GM12878 (cell line): ENCODE results near the gene EFCAB13. TPM values are rescaled to one million over a fixed set of nuclear protein-coding genes. Genes with fewer than 3 reads are reported as not detected.

Experiments
- ATAC-seq: fragments of 200-7000 bp; cut with Tn5 transposase; 3 replicates; pipeline ENCODE4 v1.9.1; 2020; ENCODE audit warnings: mild to moderate bottlenecking, moderate library complexity
- BruUV-seq: library from RNA; stranded (reverse); fragments of 400-500 nt; replicated peaks from 2 replicates; lab custom pipeline; 2021; lab: Mats Ljungman, UMichigan
- CTCF ChIA-PET: fragments of 300-600 bp; sonication (Branson Sonifier 250); formaldehyde crosslinking; extraction: SDS; loops from one replicate; lab custom pipeline; 2021; ENCODE audit warnings: inconsistent platforms; lab: Yijun Ruan, JAX
- POLR2A ChIA-PET: fragments of 350-600 bp; formaldehyde crosslinking; extraction: SDS; loops from one replicate; lab custom pipeline; 2021; ENCODE audit warnings: inconsistent platforms; lab: Charles Lee
- RAD21 ChIA-PET: fragments of 300-600 bp; sonication (Branson Sonifier 250); formaldehyde crosslinking; loops from one replicate; lab custom pipeline; 2023; ENCODE audit warnings: antibody characterized with exemption; ENCODE audit not compliant: unreplicated experiment; lab: Charles Lee
- SMC1A ChIA-PET: fragments of 300-600 bp; sonication (Branson Sonifier 250); formaldehyde crosslinking; loops from one replicate; lab custom pipeline; 2023; ENCODE audit not compliant: unreplicated experiment, uncharacterized antibody; lab: Charles Lee
- DNase-seq: peaks from one replicate; pipeline ENCODE4 v3.0.0-alpha.2; 2011; ENCODE audit warnings: low read depth, low spot score
- FAIRE-seq: peaks from 3 replicates; lab custom pipeline; 2011; peaks lifted over from hg19 to GRCh38; lab: Jason Lieb, UNC
- H2AFZ ChIP-seq: 2 replicates; pipeline ENCODE4 v1.6.0; 2011; ENCODE audit warnings: low read depth, low read length, control low read depth; ENCODE audit not compliant: control insufficient read depth
- H3K27ac ChIP-seq: 2 replicates; pipeline ENCODE4 v1.5.1; 2011; ENCODE audit warnings: control low read depth; ENCODE audit not compliant: control insufficient read depth, insufficient read depth
- H3K27me3 ChIP-seq, 2 experiments: replicated peaks in 1 of 2; 2 replicates each; pipeline versions ENCODE4 v1.6.0 to v1.6.1; 2011; ENCODE audit warnings: low read length in 1 of 2; ENCODE audit not compliant: control insufficient read depth in 2 of 2, insufficient read depth in 2 of 2
- H3K36me3 ChIP-seq, 2 experiments: 2 replicates each; pipeline ENCODE4 v1.5.1; 2011; ENCODE audit warnings: low read length in 1 of 2; ENCODE audit not compliant: control insufficient read depth in 2 of 2, insufficient read depth in 2 of 2
- H3K4me1 ChIP-seq: 2 replicates; pipeline ENCODE4 v1.6.1; 2011; ENCODE audit warnings: mild to moderate bottlenecking, low read length, moderate library complexity, mixed read lengths; ENCODE audit not compliant: control insufficient read depth, insufficient read depth
- H3K4me2 ChIP-seq: 2 replicates; pipeline ENCODE4 v1.6.0; 2011; ENCODE audit warnings: control low read depth; ENCODE audit not compliant: control insufficient read depth, insufficient read depth
- H3K4me3 ChIP-seq: fragments of 200-600 bp; sonication (generic); 2 replicates; pipeline ENCODE4 v1.5.1; 2016
- H3K79me2 ChIP-seq: 2 replicates; pipeline ENCODE4 v1.6.0; 2011; ENCODE audit warnings: low read length; ENCODE audit not compliant: control insufficient read depth, insufficient read depth
- H3K9ac ChIP-seq: 2 replicates; pipeline ENCODE4 v1.8.0; 2011; ENCODE audit warnings: low read length, control low read depth, mixed read lengths; ENCODE audit not compliant: control insufficient read depth, insufficient read depth
- H3K9me3 ChIP-seq: replicated peaks from 3 replicates; pipeline ENCODE4 v1.5.1; 2011; ENCODE audit warnings: mild to moderate bottlenecking, low read length; ENCODE audit not compliant: control insufficient read depth, insufficient read depth
- H4K20me1 ChIP-seq: 2 replicates; pipeline ENCODE4 v1.6.0; 2011; ENCODE audit not compliant: control insufficient read depth, insufficient read depth
- ASH2L ChIP-seq: fragments of 300-600, 200-600 bp; sonication (generic); IDR thresholded peaks from 2 replicates; pipeline ENCODE4 v1.6.1; 2017; ENCODE audit warnings: low read depth, mild to moderate bottlenecking, borderline replicate concordance
- LARP7 ChIP-seq: fragments of 450-650 bp; IDR thresholded peaks from 2 replicates; pipeline ENCODE4 v1.6.1; 2017; ENCODE audit warnings: mild to moderate bottlenecking
- MEF2A ChIP-seq: IDR thresholded peaks from 2 replicates; pipeline ENCODE4 v1.6.1; 2011; ENCODE audit warnings: low read depth, mild to moderate bottlenecking, low read length, moderate library complexity; ENCODE audit not compliant: insufficient read depth
- RAD21 ChIP-seq: IDR thresholded peaks from 2 replicates; pipeline ENCODE4 v1.6.1; 2011; ENCODE audit warnings: mild to moderate bottlenecking, low read depth, low read length, moderate library complexity; ENCODE audit not compliant: insufficient read depth
- RUNX3 ChIP-seq: IDR thresholded peaks from 2 replicates; pipeline ENCODE4 v1.6.1; 2012; ENCODE audit warnings: low read length, inconsistent platforms
- WGBS: methylation state at CpG from one replicate; pipeline ENCODE4 v1.1.6; 2016; ENCODE audit warnings: low lambda C conversion rate; ENCODE audit not compliant: insufficient replicate concordance, insufficient coverage; ENCODE audit errors: missing lambda C conversion rate; 5-methylcytosine and 5-hydroxymethylcytosine counted together
- in situ Hi-C: fragments of 300-500 bp; cut with MboI; formaldehyde crosslinking; loops from 9 replicates; pipeline ENCODE4 v1.14.3; 2018; ENCODE audit warnings: mixed read lengths
- intact Hi-C: fragments of 100-400 bp; cut with micrococcal nuclease; formaldehyde crosslinking; loops from one replicate; pipeline ENCODE4 v1.14.2; 2022; ENCODE audit not compliant: unreplicated experiment
- polyA plus RNA-seq, 11 experiments: library from polyadenylated mRNA; depleted of rRNA in 4 of 11; unstranded in 6 of 11; stranded (reverse) in 5 of 11; fragments of >200 nt; fragmentation: Nextera tagmentation in 4 of 11; fragmentation: Illumina TruSeq in 1 of 11; extraction: Ambion mirVana in 4 of 11; extraction: Trizol in 1 of 11; gene quantifications; 1 replicate in 1 of 11; 2 replicates in 10 of 11; pipeline versions ENCODE4 v1.2.1 to v1.2.3, GENCODE V29; 2011 to 2016; ENCODE audit warnings: inconsistent platforms in 2 of 11, missing spikeins in 2 of 11, low read depth in 1 of 11
- total RNA-seq, 4 experiments: library from RNA; depleted of rRNA in 3 of 4; stranded (reverse); fragments of >200 nt in 3 of 4; fragmentation: Illumina TruSeq in 1 of 4; extraction: Trizol in 1 of 4; gene quantifications; 2 replicates each; pipeline versions ENCODE4 v1.2.1 to v1.2.3, GENCODE V29; 2013 to 2021
- TF ChIP-seq, protein P1 (sequence below), 3 experiments: IDR thresholded peaks in 2 of 3; conservative IDR thresholded peaks in 1 of 3; 2 replicates each; pipeline ENCODE4 v1.5.1; 2011; ENCODE audit warnings: low read depth in 3 of 3, low read length in 3 of 3, mild to moderate bottlenecking in 3 of 3, control low read depth in 2 of 3, moderate library complexity in 2 of 3, inconsistent platforms in 1 of 3, mixed read lengths in 1 of 3; ENCODE audit not compliant: control insufficient read depth in 2 of 3, insufficient read depth in 1 of 3; ENCODE audit errors: extremely low read depth in 1 of 3
- TF ChIP-seq, protein P2 (sequence below): fragments of 450-650 bp; IDR thresholded peaks from 2 replicates; pipeline ENCODE4 v1.6.1; 2016; ENCODE audit warnings: mild to moderate bottlenecking, moderate library complexity, borderline replicate concordance

EFCAB13 gene
- total and polyA plus RNA-seq, 10 of the 15 experiments (the other 5 are each of a cell fraction or from before 2014, with no cell fraction given), result 0.90 to 8.7 (median 5.0) TPM

DNA sequence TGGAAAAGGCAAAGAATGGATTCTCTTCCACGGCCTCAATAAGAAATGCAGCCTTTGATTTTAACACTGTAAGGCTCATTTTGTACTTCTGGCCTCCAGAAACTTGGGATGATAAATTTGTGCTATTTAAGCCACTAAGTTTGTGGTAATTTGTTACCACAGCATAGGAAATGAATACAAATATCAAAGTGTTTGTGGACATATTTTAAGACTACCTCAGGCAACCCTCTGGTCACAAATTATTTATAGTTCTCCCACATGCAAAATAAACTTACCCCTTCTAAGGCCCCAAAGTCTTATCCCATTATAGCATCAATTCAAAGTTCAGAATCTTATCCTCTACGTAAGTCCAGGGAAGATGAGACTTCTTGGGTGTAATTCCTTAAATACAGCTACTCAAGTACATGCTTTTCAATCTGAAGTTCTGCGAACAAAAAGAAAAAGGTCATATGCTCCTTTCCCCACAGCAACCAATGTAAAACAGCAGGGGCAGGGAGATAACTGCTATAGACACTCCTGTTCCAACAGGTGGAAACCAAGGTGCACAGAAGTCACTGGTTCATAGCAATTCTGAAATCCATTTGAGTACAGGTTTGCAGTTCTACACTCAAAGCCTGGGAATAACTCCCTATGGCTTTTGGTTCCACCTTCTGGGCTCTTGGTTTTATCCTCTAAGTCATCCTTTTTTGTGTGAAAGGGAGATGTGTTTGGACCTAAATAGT lies 5.4 kb upstream of the EFCAB13 start:
- TF ChIP-seq, protein P1, sequence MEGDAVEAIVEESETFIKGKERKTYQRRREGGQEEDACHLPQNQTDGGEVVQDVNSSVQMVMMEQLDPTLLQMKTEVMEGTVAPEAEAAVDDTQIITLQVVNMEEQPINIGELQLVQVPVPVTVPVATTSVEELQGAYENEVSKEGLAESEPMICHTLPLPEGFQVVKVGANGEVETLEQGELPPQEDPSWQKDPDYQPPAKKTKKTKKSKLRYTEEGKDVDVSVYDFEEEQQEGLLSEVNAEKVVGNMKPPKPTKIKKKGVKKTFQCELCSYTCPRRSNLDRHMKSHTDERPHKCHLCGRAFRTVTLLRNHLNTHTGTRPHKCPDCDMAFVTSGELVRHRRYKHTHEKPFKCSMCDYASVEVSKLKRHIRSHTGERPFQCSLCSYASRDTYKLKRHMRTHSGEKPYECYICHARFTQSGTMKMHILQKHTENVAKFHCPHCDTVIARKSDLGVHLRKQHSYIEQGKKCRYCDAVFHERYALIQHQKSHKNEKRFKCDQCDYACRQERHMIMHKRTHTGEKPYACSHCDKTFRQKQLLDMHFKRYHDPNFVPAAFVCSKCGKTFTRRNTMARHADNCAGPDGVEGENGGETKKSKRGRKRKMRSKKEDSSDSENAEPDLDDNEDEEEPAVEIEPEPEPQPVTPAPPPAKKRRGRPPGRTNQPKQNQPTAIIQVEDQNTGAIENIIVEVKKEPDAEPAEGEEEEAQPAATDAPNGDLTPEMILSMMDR (IDR thresholded peaks at IDR 0.05 in 2 of 3, conservative IDR thresholded peaks at IDR 0.05 in 1 of 3; ENCODE audit: control insufficient read depth in 2 of 3, extremely low read depth in 1 of 3, insufficient read depth in 1 of 3, low read depth in 3 of 3, low read length in 3 of 3), result peak in 1 of 3 experiments; percentile 17; a peak in 1 of 6 replicates
- TF ChIP-seq ASH2L, result no peak
- TF ChIP-seq, protein P2, sequence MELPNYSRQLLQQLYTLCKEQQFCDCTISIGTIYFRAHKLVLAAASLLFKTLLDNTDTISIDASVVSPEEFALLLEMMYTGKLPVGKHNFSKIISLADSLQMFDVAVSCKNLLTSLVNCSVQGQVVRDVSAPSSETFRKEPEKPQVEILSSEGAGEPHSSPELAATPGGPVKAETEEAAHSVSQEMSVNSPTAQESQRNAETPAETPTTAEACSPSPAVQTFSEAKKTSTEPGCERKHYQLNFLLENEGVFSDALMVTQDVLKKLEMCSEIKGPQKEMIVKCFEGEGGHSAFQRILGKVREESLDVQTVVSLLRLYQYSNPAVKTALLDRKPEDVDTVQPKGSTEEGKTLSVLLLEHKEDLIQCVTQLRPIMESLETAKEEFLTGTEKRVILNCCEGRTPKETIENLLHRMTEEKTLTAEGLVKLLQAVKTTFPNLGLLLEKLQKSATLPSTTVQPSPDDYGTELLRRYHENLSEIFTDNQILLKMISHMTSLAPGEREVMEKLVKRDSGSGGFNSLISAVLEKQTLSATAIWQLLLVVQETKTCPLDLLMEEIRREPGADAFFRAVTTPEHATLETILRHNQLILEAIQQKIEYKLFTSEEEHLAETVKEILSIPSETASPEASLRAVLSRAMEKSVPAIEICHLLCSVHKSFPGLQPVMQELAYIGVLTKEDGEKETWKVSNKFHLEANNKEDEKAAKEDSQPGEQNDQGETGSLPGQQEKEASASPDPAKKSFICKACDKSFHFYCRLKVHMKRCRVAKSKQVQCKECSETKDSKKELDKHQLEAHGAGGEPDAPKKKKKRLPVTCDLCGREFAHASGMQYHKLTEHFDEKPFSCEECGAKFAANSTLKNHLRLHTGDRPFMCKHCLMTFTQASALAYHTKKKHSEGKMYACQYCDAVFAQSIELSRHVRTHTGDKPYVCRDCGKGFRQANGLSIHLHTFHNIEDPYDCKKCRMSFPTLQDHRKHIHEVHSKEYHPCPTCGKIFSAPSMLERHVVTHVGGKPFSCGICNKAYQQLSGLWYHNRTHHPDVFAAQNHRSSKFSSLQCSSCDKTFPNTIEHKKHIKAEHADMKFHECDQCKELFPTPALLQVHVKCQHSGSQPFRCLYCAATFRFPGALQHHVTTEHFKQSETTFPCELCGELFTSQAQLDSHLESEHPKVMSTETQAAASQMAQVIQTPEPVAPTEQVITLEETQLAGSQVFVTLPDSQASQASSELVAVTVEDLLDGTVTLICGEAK, result no peak
- TF ChIP-seq RAD21, result peak; percentile 18; the same call in 1 of the 2 replicates
- TF ChIP-seq MEF2A, result peak; percentile 50; the same call in 1 of the 2 replicates
- TF ChIP-seq RUNX3, result peak; percentile 71
- no peak for TF ChIP-seq LARP7
- H2AFZ ChIP-seq, result no peak overlapping the region
- FAIRE-seq, result no peak
- no peak overlapping the region for H3K4me3 ChIP-seq
- H3K9me3 ChIP-seq, result peaks cover 1% of the 10 kb centered on the region; the same call in 2 of the 3 replicates
- H4K20me1 ChIP-seq, result no peaks in the 10 kb centered on the region
- intact Hi-C loops, result loop anchor here (5.0 kb wide), 1 partner anchor 299 kb away; no protein-coding TSS in a partner anchor
- H3K4me1 ChIP-seq, result no peaks in the 10 kb centered on the region
- H3K9ac ChIP-seq, result no peak overlapping the region
- no peak for DNase-seq
- SMC1A ChIA-PET, result interaction anchor here (1.4 kb wide), 1 partner anchor 89 kb away, joined by 4 read pairs; no protein-coding TSS in a partner anchor
- no peak overlapping the region for H3K4me2 ChIP-seq
- BruUV-seq, result no TSS peak
- no peaks in the 10 kb centered on the region for H3K36me3 ChIP-seq
- ATAC-seq, result no peak
- RAD21 ChIA-PET, result interaction anchor here (0.6 to 1.4 kb wide), 2 partner anchors 32 to 88 kb away, joined by 3 read pairs; no protein-coding TSS in a partner anchor
- CTCF ChIA-PET, result no interaction called here
- no peaks in the 10 kb centered on the region for H3K79me2 ChIP-seq
- no peaks in the 10 kb centered on the region for H3K27me3 ChIP-seq
- WGBS, result 54% methylated on average over 3 of the region's 3 CpGs
- in situ Hi-C loops, result no loop called here
- H3K27ac ChIP-seq, result no peak overlapping the region
- POLR2A ChIA-PET, result no interaction called here
